ENCODE data around the gene CDC42BPB.

DNA sequence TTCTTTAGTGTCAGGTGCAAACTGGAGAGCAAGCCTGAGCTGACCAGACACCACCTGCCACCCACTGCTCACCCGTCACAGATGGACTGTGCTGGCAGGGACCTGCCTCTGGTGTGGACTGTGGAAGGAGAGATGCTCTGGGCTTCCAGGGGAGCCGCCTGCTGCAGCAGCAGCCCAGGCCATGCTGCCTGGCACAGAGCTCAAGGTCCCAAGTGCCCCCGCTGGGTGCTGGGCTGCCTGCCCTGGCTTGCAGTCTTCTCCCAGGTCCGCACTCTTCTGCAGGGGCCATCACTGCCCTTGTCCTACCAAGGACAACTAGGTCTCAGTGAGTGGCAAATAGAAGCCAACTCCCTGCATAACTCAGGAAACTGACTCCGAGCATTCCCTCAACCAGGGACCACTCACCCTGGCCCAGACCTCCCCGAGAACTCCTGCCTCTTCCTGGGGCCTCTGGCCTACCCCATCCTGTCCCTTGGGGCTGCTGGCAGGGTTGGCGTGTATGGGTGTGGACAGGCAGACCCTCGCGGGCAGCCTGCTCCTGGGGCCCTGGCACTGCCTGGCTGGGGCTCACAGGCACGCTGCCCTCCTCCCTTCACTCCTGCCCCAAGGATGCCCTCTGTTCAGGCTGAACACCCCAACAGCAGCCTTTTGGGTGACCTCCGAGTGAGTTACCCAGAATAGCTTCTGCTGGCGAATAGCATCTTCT, 125.6 kb downstream of the CDC42BPB start:
- TF ChIP-seq, protein P1, sequence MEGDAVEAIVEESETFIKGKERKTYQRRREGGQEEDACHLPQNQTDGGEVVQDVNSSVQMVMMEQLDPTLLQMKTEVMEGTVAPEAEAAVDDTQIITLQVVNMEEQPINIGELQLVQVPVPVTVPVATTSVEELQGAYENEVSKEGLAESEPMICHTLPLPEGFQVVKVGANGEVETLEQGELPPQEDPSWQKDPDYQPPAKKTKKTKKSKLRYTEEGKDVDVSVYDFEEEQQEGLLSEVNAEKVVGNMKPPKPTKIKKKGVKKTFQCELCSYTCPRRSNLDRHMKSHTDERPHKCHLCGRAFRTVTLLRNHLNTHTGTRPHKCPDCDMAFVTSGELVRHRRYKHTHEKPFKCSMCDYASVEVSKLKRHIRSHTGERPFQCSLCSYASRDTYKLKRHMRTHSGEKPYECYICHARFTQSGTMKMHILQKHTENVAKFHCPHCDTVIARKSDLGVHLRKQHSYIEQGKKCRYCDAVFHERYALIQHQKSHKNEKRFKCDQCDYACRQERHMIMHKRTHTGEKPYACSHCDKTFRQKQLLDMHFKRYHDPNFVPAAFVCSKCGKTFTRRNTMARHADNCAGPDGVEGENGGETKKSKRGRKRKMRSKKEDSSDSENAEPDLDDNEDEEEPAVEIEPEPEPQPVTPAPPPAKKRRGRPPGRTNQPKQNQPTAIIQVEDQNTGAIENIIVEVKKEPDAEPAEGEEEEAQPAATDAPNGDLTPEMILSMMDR (IDR thresholded peaks at IDR 0.05; ENCODE audit: low read depth, low read length): no peak
- TF ChIP-seq, protein P2, sequence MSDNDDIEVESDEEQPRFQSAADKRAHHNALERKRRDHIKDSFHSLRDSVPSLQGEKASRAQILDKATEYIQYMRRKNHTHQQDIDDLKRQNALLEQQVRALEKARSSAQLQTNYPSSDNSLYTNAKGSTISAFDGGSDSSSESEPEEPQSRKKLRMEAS (IDR thresholded peaks at IDR 0.05; ENCODE audit: low read depth, low read length): no peak
- TF ChIP-seq POLR2A (IDR thresholded peaks at IDR 0.05; ENCODE audit: extremely low read depth, insufficient read length): no peak
